ENCODE data around the gene DISC1. TPM values are rescaled to one million over a fixed set of nuclear protein-coding genes. Genes with fewer than 3 reads are reported as not detected.
"Not testable (repeated sequence)": the region's sequence is repeated elsewhere in the genome, so short reads cannot be mapped to it uniquely, and the experiment has no call there.

DISC1 gene
- total and polyA plus RNA-seq, 12 donors: 1.0 to 21.0 (median 9.7) TPM

DNA sequence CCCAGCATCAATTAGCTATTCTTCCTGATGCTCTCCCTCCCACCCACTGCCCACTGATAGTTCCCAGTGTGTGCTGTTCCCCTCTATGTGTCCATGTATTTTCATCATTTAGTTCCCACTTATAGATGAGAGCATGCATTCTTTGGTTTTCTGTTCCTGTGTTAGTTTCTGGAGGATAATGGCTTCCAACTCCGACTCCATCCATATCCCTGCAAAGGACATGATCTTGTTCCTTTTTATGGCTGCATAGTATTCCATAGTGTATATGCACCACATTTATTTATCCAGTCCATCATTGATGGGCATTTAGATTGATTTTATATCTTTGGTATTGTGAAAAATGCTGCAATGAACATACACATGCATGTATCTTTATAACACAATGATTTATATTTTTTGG lies 30.2 kb downstream of the DISC1 start:
- H3K27me3 ChIP-seq: no peaks in the 10 kb centered on the region
- intact Hi-C loops (cut with DNase I): no loop called here

DNA sequence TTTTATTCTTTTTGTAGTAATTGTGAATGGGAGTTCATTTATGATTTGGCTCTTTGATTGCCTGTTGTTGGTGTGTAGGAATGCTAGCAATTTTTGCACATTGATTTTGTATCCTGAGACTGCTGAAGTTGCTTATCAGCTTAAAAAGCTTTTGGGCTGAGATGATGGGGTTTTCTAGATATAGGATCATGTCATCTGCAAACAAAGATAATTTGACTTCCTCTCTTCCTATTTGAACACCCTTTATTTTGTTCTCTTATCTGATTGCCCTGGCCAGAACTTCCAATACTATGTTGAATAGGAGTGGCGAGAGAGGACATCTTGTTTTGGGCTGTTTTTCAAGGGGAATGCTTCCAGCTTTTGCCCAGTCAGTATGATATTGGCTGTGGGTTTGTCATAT lies 31.6 kb downstream of the DISC1 start:
- H3K4me1 ChIP-seq (replicated peaks in 1 of 2); H3K27me3 ChIP-seq; H3K36me3 ChIP-seq (replicated peaks in 1 of 2); H3K4me3 ChIP-seq; intact Hi-C loops (cut with DNase I); H3K27ac ChIP-seq; H3K9me3 ChIP-seq (replicated peaks in 1 of 3); DNase-seq: not testable (repeated sequence)
- 96 to 100% (median 98%) methylated on average over 1 of the region's 1 CpG for WGBS, 4 donors

More for the DNA sequence above, 30.2 kb downstream of the DISC1 start:
- Histone ChIP-seq H3K9me3 (replicated peaks in 1 of 3) (no peaks in the 10 kb centered on the region), H3K4me1 (replicated peaks in 1 of 2) (no peaks in the 10 kb centered on the region), H3K36me3 (replicated peaks in 1 of 2) (no peaks in the 10 kb centered on the region), H3K4me3 (no peak overlapping the region), H3K27ac (no peak overlapping the region)
- no peak for DNase-seq
- WGBS, 4 donors: 79 to 92% (median 81%) methylated on average over 1 of the region's 1 CpG
- TF ChIP-seq POLR2A (IDR thresholded peaks at IDR 0.05) (no peak), CTCF (IDR thresholded peaks at IDR 0.05) (no peak)

DNA sequence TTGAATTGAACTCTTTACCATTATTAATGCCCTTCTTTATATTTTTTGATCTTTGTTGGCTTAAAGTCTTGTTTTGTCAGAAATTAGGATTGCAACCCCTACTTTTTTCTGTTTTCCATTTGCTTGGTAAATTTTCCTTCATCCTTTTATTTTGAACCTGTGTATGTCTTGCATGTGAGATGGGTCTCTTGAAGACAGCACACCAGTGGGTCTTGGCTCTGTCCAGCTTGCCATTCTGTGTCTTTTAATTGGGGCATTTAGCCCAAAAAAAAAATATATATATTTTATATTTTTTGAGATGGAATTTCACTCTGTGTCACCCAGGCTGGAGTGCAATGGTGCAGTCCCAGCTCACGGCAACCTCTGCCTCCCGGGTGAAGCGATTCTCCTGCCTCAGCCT lies 33.6 kb downstream of the DISC1 start:
- intact Hi-C loops (cut with DNase I): no loop called here
- Histone ChIP-seq H3K27ac (no peak overlapping the region), H3K4me1 (replicated peaks in 1 of 2) (no peaks in the 10 kb centered on the region), H3K27me3 (no peaks in the 10 kb centered on the region), H3K9me3 (replicated peaks in 1 of 3) (no peaks in the 10 kb centered on the region), H3K36me3 (replicated peaks in 1 of 2) (no peaks in the 10 kb centered on the region), H3K4me3 (no peak overlapping the region)
- no peak for DNase-seq
- WGBS, 4 donors: 94 to 100% (median 96%) methylated on average over 3 of the region's 3 CpGs
- no peak for TF ChIP-seq POLR2A (IDR thresholded peaks at IDR 0.05)
- no peak for TF ChIP-seq CTCF (IDR thresholded peaks at IDR 0.05)

DNA sequence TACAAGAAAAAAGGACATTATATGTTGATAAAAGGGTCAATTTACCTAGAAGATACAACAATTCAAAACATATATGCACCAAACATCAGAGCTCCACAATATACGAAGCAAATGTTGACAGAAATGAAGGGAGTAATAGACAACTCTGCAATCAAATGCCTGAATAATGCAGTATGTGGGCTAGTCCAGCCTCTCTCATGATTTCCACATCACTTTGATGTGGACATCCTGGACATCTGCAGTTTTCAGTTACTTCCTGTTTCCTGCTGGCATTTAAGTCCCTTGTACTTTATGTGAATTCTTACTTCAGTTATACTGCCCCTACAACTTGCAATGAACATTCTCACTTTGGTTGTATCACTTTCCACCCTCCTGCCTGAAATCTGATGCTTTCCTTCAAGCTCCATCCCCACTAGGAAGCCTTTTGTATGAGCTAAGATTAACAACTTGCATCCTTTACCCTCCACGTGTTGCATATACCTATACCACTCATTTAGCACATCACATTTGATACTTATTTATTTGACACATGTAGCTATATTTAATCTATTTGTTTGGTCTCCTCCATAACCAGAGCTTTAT lies 36.7 kb downstream of the DISC1 start:
- Histone ChIP-seq H3K4me3 (no peak overlapping the region), H3K27me3 (no peaks in the 10 kb centered on the region), H3K27ac (no peak overlapping the region), H3K36me3 (replicated peaks in 1 of 2) (no peaks in the 10 kb centered on the region), H3K4me1 (replicated peaks in 1 of 2) (no peaks in the 10 kb centered on the region), H3K9me3 (replicated peaks in 1 of 3) (no peaks in the 10 kb centered on the region)
- TF ChIP-seq CTCF (IDR thresholded peaks at IDR 0.05): no peak
- no peak for TF ChIP-seq POLR2A (IDR thresholded peaks at IDR 0.05)
- intact Hi-C loops (cut with DNase I): no loop called here
- WGBS, 4 donors: 72 to 81% (median 78%) methylated on average over 2 of the region's 2 CpGs
- DNase-seq: peak in 1 of 7 donors; percentile 8

- Histone ChIP-seq H3K27me3 (no peaks in the 10 kb centered on the region), H3K9me3 (replicated peaks in 1 of 3) (no peaks in the 10 kb centered on the region), H3K4me1 (replicated peaks in 1 of 2) (no peaks in the 10 kb centered on the region), H3K27ac (no peak overlapping the region), H3K36me3 (replicated peaks in 1 of 2) (no peaks in the 10 kb centered on the region), H3K4me3 (no peak overlapping the region)
- no peak for DNase-seq
- intact Hi-C loops (cut with DNase I): no loop called here
- 75 to 82% (median 79%) methylated on average over 5 of the region's 5 CpGs for WGBS, 4 donors
- TF ChIP-seq CTCF (IDR thresholded peaks at IDR 0.05) (no peak), POLR2A (IDR thresholded peaks at IDR 0.05) (no peak)
Observed at GRCh38 chr1:231665101-231665500, 38.5 kb downstream of the DISC1 start.
